Right hindlimb (tissue), 1 donor: ENCODE data around the gene GPATCH11.

Experiments used
- DNase-seq: peaks from one replicate; pipeline ENCODE4 v3.0.0-alpha.2; 2018

The GPATCH11 gene

GRCh38 chr2:37083873-37084794 lies at the start of gene GPATCH11, which contains the start of gene HEATR5B:
Gene GPATCH11 (plus strand): TSS chr2:37084518. CDS start chr2:37088382, 3,864 bp downstream.
Gene HEATR5B (minus strand): TSS chr2:37084372. CDS start chr2:37083414, 958 bp downstream.
- peak; percentile 97 for DNase-seq

- no peak for DNase-seq
These were observed 46.5 kb upstream of the GPATCH11 start for GRCh38 chr2:37037771-37038170.

- no peak for DNase-seq
These were observed 44.7 kb upstream of the GPATCH11 start for GRCh38 chr2:37039580-37039979.

GRCh38 chr2:37052600-37053332 lies 31.6 kb upstream of the GPATCH11 start:
- DNase-seq, result no peak

GRCh38 chr2:37059841-37060240 lies 24.5 kb upstream of the GPATCH11 start:
- no peak for DNase-seq

- no peak for DNase-seq
These were observed 23.9 kb upstream of the GPATCH11 start for GRCh38 chr2:37060446-37060845.

- DNase-seq, result no peak
These were observed 23.2 kb upstream of the GPATCH11 start for GRCh38 chr2:37061013-37061711.

GRCh38 chr2:37061776-37062175 lies 22.5 kb upstream of the GPATCH11 start:
- DNase-seq, result no peak

GRCh38 chr2:37068686-37069085 lies 15.6 kb upstream of the GPATCH11 start:
- DNase-seq, result no peak

- no peak for DNase-seq
These were observed 13.4 kb upstream of the GPATCH11 start for GRCh38 chr2:37070931-37071330.

- no peak for DNase-seq
These were observed 4.1 kb upstream of the GPATCH11 start for GRCh38 chr2:37080266-37080665.

- no peak for DNase-seq
These were observed 3.6 kb upstream of the GPATCH11 start for GRCh38 chr2:37080689-37081088.

GRCh38 chr2:37084797-37085196 lies 479 bp downstream of the GPATCH11 start:
- no peak for DNase-seq

GRCh38 chr2:37085731-37086147 lies 1.4 kb downstream of the GPATCH11 start:
- no peak for DNase-seq

GRCh38 chr2:37090019-37090477 lies 5.7 kb downstream of the GPATCH11 start:
- no peak for DNase-seq

GRCh38 chr2:37091873-37092272 lies 7.6 kb downstream of the GPATCH11 start:
- no peak for DNase-seq

GRCh38 chr2:37096568-37096967 lies 12.2 kb downstream of the GPATCH11 start:
- DNase-seq, result no peak

GRCh38 chr2:37098416-37099118 lies 14.2 kb downstream of the GPATCH11 start:
- DNase-seq, result no peak

- DNase-seq, result no peak
These were observed 15.7 kb downstream of the GPATCH11 start for GRCh38 chr2:37100054-37100453.

GRCh38 chr2:37102588-37102987 lies 18.3 kb downstream of the GPATCH11 start:
- DNase-seq, result no peak

GRCh38 chr2:37104178-37104577 lies 19.9 kb downstream of the GPATCH11 start:
- no peak for DNase-seq

GRCh38 chr2:37105150-37105549 lies 20.8 kb downstream of the GPATCH11 start:
- no peak for DNase-seq
